Measurements from ENCODE around the gene IGFBP7. TPM values are rescaled to one million over a fixed set of nuclear protein-coding genes. Genes with fewer than 3 reads are reported as not detected.

The IGFBP7 gene
- total RNA-seq, 6 experiments from 2014 or later: 46.2 to 347 (median 163) TPM

DNA sequence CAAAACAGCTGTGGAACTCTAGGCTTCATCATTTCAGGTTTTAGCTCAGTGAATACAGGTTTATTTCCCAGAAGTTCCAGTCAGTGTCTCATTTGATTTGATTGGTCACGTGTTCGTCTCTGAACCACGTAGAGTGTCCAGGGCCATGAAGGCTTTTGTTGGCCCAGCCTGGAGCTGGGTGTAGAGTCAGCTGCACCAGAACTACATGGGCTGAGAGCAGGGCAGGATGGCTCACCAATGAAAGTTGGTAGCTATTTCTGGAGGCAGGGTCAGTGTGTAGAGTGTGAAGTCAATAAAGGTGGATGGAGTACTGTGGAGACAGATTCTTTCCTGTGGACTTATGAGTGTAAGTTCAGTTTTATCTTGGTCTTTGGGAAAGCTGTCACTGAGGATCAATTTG, 43.0 kb upstream of the IGFBP7 start:
- ATAC-seq: no peak
- TF ChIP-seq, protein P1, sequence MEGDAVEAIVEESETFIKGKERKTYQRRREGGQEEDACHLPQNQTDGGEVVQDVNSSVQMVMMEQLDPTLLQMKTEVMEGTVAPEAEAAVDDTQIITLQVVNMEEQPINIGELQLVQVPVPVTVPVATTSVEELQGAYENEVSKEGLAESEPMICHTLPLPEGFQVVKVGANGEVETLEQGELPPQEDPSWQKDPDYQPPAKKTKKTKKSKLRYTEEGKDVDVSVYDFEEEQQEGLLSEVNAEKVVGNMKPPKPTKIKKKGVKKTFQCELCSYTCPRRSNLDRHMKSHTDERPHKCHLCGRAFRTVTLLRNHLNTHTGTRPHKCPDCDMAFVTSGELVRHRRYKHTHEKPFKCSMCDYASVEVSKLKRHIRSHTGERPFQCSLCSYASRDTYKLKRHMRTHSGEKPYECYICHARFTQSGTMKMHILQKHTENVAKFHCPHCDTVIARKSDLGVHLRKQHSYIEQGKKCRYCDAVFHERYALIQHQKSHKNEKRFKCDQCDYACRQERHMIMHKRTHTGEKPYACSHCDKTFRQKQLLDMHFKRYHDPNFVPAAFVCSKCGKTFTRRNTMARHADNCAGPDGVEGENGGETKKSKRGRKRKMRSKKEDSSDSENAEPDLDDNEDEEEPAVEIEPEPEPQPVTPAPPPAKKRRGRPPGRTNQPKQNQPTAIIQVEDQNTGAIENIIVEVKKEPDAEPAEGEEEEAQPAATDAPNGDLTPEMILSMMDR (IDR thresholded peaks at IDR 0.05): no peak
- Histone ChIP-seq H3K27me3 (no peaks in the 10 kb centered on the region), H3K4me1 (no peaks in the 10 kb centered on the region), H3K27ac (no peak overlapping the region), H3K4me3 (no peak overlapping the region), H3K9me3 (no peaks in the 10 kb centered on the region), H3K36me3 (no peaks in the 10 kb centered on the region)
- no peak for DNase-seq
- intact Hi-C loops (cut with DNase I): no loop called here
- 35% methylated on average over 3 of the region's 3 CpGs for WGBS (ENCODE audit: insufficient coverage, low coverage, low lambda C conversion rate, missing lambda C conversion rate)

DNA sequence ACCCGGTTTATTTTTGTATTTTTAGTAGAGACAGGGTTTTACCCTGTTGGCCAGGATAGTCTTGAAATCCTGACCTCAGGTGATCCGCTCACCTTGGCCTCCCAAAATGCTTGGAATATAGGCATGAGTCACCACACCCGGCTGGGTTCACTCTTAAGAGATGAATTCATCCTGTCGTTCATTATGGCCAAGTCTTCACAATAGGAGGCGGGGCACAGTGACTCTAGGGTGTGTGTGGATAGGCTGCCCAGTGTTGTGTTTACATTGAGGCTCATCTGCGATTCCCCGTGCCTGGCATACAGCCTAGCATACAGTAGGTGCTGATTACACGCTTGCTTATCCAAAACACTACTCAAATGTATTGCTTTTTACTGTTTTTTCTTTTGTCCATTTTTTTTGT, 41.3 kb upstream of the IGFBP7 start:
- TF ChIP-seq POLR2A (IDR thresholded peaks at IDR 0.05): no peak
- TF ChIP-seq, protein P1 (IDR thresholded peaks at IDR 0.05): no peak

DNA sequence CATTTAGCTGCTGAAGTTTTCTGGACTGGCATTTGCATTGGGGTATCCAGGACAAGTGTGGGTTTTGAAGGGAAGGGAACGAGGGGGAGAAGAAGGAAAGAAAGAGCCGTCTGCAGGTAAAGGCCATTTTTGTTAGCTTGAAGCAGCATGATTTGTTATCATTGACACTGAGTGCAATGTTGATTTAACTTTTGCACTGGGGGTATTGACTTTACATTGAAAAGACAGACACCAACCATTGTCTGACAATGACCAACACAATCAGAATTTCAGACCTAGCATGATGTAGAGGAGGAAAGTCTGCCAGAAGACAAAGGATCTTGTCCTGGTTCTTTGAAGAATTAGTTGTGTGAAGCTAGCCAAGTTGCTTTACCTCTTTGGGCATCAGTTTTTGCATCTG, 39.6 kb upstream of the IGFBP7 start:
- TF ChIP-seq, protein P1 (IDR thresholded peaks at IDR 0.05): no peak
- TF ChIP-seq POLR2A (IDR thresholded peaks at IDR 0.05): no peak
- intact Hi-C loops (cut with DNase I): no loop called here
- ATAC-seq (no peak), DNase-seq (no peak)
- no peaks in the 10 kb centered on the region for H3K9me3 ChIP-seq
- WGBS (ENCODE audit: insufficient coverage, low coverage, low lambda C conversion rate, missing lambda C conversion rate): 18% methylated on average over 2 of the region's 2 CpGs
- no peaks in the 10 kb centered on the region for H3K36me3 ChIP-seq
- no peak overlapping the region for H3K27ac ChIP-seq
- no peak overlapping the region for H3K4me3 ChIP-seq
- H3K27me3 ChIP-seq: no peaks in the 10 kb centered on the region
- H3K4me1 ChIP-seq: no peaks in the 10 kb centered on the region

More for the DNA sequence above, 41.3 kb upstream of the IGFBP7 start:
- WGBS (ENCODE audit: insufficient coverage, low coverage, low lambda C conversion rate, missing lambda C conversion rate): 79% methylated on average over 7 of the region's 8 CpGs
- intact Hi-C loops (cut with DNase I): no loop called here
- H3K27ac ChIP-seq: no peak overlapping the region
- H3K36me3 ChIP-seq: no peaks in the 10 kb centered on the region
- ATAC-seq: no peak
- H3K4me1 ChIP-seq: no peaks in the 10 kb centered on the region
- H3K9me3 ChIP-seq: no peaks in the 10 kb centered on the region
- H3K27me3 ChIP-seq: no peaks in the 10 kb centered on the region
- no peak overlapping the region for H3K4me3 ChIP-seq
- DNase-seq: no peak

DNA sequence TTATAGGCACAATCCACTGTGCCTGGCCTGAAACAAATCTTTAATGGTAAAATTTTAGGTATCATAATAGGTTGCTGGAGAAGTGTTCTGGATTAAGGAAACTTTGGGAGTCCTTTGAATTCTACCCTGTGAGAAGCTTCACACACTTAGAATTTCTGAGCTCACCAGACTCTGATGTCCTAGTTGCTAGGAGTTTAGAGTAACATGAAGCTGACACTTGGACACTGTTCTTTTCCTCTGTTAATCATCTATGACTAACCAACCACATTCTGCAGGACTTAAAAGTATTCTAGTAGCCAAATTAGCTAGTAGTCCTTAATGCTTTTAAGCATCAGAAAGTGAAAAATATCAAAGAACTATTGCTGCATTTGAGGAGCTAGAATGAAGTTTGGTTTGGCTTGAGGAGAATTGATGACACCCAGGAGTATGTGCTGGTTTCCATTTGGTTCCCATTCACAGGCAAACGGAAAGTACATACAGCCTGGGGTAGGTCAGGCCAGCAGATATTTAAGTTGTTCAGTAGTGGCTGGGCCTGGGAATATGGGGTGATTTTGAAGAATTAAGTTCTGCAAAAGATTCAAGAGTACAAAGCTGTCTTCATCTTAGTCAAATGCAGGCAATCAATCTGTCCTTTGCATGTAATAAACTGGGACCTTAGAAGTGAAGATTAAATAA, 38.8 kb upstream of the IGFBP7 start:
- DNase-seq (no peak), ATAC-seq (no peak)
- no peaks in the 10 kb centered on the region for H3K4me1 ChIP-seq
- no peaks in the 10 kb centered on the region for H3K27me3 ChIP-seq
- no peak overlapping the region for H3K4me3 ChIP-seq
- intact Hi-C loops (cut with DNase I): no loop called here
- 20% methylated on average over 1 of the region's 1 CpG for WGBS (ENCODE audit: insufficient coverage, low coverage, low lambda C conversion rate, missing lambda C conversion rate)
- TF ChIP-seq, protein P1 (IDR thresholded peaks at IDR 0.05): no peak
- TF ChIP-seq POLR2A (IDR thresholded peaks at IDR 0.05): no peak
- no peaks in the 10 kb centered on the region for H3K36me3 ChIP-seq
- H3K9me3 ChIP-seq: no peaks in the 10 kb centered on the region
- no peak overlapping the region for H3K27ac ChIP-seq

All from right lobe of liver (tissue), 6 donors.